ENCODE data around the gene RDH8.

The RDH8 gene

DNA sequence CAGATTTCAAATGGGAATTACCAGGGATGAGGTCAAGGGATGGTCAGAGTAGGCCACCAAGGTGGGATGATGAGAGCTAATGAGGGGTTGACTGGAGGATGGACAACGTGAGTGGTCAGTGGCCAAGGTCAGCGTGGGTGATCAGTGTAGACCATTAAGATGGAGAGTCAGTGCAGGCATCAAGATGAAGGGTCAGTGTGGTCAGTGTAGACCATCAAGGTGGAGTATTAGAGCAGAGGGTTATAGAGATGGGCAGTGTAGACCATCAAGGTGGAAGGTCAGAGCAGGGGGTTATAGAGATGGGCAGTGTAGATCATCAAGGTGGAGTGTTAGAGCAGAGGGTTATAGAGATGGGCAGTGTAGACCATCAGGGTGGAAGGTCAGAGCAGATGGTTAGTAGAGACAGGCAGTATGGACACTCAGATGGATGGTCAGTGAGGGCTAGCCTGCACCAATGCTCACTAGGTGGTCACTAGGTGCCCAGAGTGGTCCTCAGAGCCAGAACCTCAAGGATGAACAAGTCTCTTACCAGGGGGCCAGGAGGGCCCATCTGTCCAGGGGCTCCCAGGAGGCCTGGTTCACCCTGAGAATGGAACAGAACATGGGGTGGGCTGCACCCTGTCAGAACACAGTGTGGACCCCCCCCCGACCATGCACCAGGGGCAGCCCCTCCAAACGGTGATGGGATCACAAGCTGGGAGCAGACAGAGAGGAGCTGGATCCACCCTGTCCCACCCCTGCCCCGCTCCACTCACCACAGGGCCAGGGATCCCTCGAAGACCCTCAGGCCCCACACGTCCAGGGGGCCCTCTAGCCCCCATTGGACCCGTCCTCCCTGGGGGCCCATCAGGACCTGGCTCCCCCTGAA lies 44.2 kb upstream of the RDH8 start:
- TF ChIP-seq POLR2AphosphoS5 (IDR thresholded peaks at IDR 0.05; ENCODE audit: low read depth, low read length) (no peak), TAF1 (IDR thresholded peaks at IDR 0.05; ENCODE audit: borderline replicate concordance, insufficient read depth, low read length) (no peak), SIN3A (IDR thresholded peaks at IDR 0.05; ENCODE audit: borderline replicate concordance, insufficient read depth, low read length) (no peak), FOXP2 (optimal IDR thresholded peaks at IDR 0.05; ENCODE audit: borderline replicate concordance, extremely low read depth, extremely low read length, insufficient read depth) (no peak)
- TF ChIP-seq, protein P1, sequence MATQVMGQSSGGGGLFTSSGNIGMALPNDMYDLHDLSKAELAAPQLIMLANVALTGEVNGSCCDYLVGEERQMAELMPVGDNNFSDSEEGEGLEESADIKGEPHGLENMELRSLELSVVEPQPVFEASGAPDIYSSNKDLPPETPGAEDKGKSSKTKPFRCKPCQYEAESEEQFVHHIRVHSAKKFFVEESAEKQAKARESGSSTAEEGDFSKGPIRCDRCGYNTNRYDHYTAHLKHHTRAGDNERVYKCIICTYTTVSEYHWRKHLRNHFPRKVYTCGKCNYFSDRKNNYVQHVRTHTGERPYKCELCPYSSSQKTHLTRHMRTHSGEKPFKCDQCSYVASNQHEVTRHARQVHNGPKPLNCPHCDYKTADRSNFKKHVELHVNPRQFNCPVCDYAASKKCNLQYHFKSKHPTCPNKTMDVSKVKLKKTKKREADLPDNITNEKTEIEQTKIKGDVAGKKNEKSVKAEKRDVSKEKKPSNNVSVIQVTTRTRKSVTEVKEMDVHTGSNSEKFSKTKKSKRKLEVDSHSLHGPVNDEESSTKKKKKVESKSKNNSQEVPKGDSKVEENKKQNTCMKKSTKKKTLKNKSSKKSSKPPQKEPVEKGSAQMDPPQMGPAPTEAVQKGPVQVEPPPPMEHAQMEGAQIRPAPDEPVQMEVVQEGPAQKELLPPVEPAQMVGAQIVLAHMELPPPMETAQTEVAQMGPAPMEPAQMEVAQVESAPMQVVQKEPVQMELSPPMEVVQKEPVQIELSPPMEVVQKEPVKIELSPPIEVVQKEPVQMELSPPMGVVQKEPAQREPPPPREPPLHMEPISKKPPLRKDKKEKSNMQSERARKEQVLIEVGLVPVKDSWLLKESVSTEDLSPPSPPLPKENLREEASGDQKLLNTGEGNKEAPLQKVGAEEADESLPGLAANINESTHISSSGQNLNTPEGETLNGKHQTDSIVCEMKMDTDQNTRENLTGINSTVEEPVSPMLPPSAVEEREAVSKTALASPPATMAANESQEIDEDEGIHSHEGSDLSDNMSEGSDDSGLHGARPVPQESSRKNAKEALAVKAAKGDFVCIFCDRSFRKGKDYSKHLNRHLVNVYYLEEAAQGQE (IDR thresholded peaks at IDR 0.05; ENCODE audit: insufficient read depth in 1 of 2, low read depth in 2 of 2, low read length in 2 of 2): no peak

DNA sequence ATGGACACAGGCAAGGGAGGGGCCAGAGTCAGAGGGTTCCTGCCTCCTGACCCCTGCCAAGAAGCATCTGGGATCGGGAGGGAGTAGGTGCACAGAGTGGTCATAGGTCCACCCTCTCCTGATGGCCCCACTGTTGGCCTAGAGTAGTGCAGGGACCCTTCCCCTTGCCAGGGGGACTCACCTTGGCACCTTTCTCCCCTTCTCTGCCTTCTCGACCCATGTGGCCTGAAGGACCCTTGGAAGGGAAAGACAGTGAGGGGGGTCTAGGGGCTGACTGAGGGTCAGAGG lies 43.7 kb upstream of the RDH8 start:
- TF ChIP-seq, protein P1 (IDR thresholded peaks at IDR 0.05; ENCODE audit: insufficient read depth in 1 of 2, low read depth in 2 of 2, low read length in 2 of 2): no peak
- no peak for TF ChIP-seq POLR2AphosphoS5 (IDR thresholded peaks at IDR 0.05; ENCODE audit: low read depth, low read length)
- no peak for TF ChIP-seq FOXP2 (optimal IDR thresholded peaks at IDR 0.05; ENCODE audit: borderline replicate concordance, extremely low read depth, extremely low read length, insufficient read depth)
- TF ChIP-seq SIN3A (IDR thresholded peaks at IDR 0.05; ENCODE audit: borderline replicate concordance, insufficient read depth, low read length): no peak
- TF ChIP-seq TAF1 (IDR thresholded peaks at IDR 0.05; ENCODE audit: borderline replicate concordance, insufficient read depth, low read length): no peak

DNA sequence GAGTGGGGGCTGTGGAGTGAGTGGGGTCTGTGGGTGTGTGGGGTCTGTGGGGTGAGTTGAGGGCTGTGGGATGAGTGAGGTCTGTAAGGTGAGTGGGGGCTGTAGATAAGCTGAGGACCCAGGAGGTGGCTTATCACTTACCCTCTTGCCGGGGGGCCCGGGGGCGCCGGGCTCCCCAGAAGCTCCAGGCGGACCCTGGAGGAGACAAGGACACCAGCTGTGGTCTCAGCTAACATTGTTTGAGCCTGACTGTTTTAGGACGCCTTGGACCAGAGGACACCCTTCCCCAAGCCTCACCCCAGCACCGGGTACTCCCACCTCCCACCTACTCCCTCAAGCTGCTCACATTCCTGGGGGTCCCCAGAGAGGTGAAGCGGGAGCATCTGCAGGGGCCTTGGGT lies 42.8 kb upstream of the RDH8 start:
- TF ChIP-seq, protein P1 (IDR thresholded peaks at IDR 0.05; ENCODE audit: insufficient read depth in 1 of 2, low read depth in 2 of 2, low read length in 2 of 2): no peak
- TF ChIP-seq FOXP2 (optimal IDR thresholded peaks at IDR 0.05; ENCODE audit: borderline replicate concordance, extremely low read depth, extremely low read length, insufficient read depth) (no peak), POLR2AphosphoS5 (IDR thresholded peaks at IDR 0.05; ENCODE audit: low read depth, low read length) (no peak), SIN3A (IDR thresholded peaks at IDR 0.05; ENCODE audit: borderline replicate concordance, insufficient read depth, low read length) (no peak), TAF1 (IDR thresholded peaks at IDR 0.05; ENCODE audit: borderline replicate concordance, insufficient read depth, low read length) (no peak)

DNA sequence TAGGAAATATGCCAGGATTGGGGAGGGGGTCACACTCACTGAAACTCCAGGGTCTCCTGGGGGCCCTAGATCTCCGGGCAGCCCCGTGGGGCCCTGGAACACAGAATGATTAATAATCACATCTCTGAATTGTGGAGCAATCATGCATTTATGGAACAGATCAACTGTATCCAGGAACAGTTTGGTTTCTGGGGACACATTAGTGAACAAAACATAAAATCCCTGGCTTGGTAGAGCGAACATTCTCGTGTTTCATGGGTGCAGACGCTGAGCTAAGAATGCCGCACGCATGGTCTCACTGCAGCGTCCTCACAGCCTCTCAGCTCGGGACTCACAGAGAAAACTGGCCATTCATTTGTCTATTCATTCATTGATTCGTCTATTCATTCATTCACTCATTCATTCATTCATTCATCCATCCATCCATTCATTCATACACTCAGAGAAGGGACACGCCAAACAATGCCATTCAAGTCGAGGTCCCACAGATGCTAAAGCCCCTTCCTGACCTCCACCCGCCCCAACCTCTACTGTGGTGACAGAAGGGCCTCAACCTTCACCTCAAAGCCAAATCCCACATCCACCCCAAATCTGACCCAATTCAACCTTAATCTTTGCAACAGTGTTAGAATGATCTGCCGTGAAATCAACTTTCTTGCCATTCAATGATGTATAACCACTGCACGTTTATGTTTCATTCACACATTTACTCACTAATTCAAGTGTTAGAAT lies 42.0 kb upstream of the RDH8 start:
- TF ChIP-seq, protein P1 (IDR thresholded peaks at IDR 0.05; ENCODE audit: insufficient read depth in 1 of 2, low read depth in 2 of 2, low read length in 2 of 2): no peak
- 0 out of 2 replicates have a peak, but pooled peaks have one; percentile 46 for TF ChIP-seq TAF1 (IDR thresholded peaks at IDR 0.05; ENCODE audit: borderline replicate concordance, insufficient read depth, low read length)

All from PFSK-1 (cell line).